Esophagus squamous epithelium (tissue), 4 donors: ENCODE data around the gene SLC6A13.

Experiments used
- CTCF ChIP-seq, 6 experiments: fragments of 450-650 bp in 4 of 6; fragments of 200-600 bp in 2 of 6; sonication (generic) in 2 of 6; IDR thresholded peaks; one replicate each; pipeline ENCODE4 v1.5.1; 2016 to 2019; ENCODE audit warnings: antibody characterized with exemption in 6 of 6, mild to moderate bottlenecking in 4 of 6, moderate library complexity in 4 of 6
- POLR2A ChIP-seq, 4 donors: fragments of 450-650 bp; IDR thresholded peaks; one replicate each; pipeline ENCODE4 v1.6.1; 2017; ENCODE audit warnings: antibody characterized with exemption in 4 of 4, mild to moderate bottlenecking in 4 of 4, moderate library complexity in 3 of 4

DNA sequence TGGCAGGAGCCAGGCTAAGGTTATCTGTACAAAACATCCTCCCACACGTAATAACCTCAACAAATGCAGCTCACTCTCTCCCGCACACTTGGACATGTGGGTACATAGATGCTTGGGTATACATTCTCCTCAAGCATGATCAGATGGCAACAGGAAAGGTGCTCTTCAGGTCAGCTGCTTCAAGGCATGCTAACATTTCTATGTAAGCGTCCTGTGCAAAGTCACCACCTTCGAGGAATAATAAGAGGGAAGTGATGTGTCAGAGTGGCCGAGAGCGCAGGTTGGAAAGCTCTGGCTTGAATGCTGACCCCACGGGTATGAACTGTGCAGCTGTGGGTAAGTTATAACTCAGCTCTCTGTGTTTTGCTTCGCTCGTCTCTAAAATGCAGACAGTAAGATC is 24.5 kb downstream of the SLC6A13 start:
- TF ChIP-seq CTCF (IDR thresholded peaks at IDR 0.05) (no peak), POLR2A (IDR thresholded peaks at IDR 0.05) (no peak)
